Subcutaneous abdominal adipose tissue (tissue), 5 donors: ENCODE results near the gene HYLS1.
"Not testable (repeated sequence)": the region's sequence is repeated elsewhere in the genome, so short reads cannot be mapped to it uniquely, and the experiment has no call there.

Source experiments
- H3K27ac ChIP-seq: one replicate; pipeline ENCODE4 v1.7.0; 2013; ENCODE audit warnings: low read depth, mild to moderate bottlenecking, inconsistent platforms, low read length, moderate library complexity
- H3K27me3 ChIP-seq, 5 donors: one replicate each; pipeline ENCODE4 v1.7.0; 2013; ENCODE audit warnings: low read length in 5 of 5, inconsistent platforms in 1 of 5; ENCODE audit not compliant: control insufficient read depth in 5 of 5, insufficient read depth in 4 of 5
- H3K36me3 ChIP-seq, 5 donors: one replicate each; pipeline ENCODE4 v1.7.0; 2013; ENCODE audit warnings: low read length in 5 of 5; ENCODE audit not compliant: control insufficient read depth in 5 of 5, insufficient read depth in 5 of 5
- H3K4me1 ChIP-seq, 5 donors: one replicate each; pipeline ENCODE4 v1.7.0; 2013; ENCODE audit warnings: low read length in 5 of 5, mild to moderate bottlenecking in 3 of 5, moderate library complexity in 1 of 5; ENCODE audit not compliant: control insufficient read depth in 5 of 5, insufficient read depth in 5 of 5
- H3K4me3 ChIP-seq, 5 donors: one replicate each; pipeline ENCODE4 v1.7.0; 2013; ENCODE audit warnings: low read length in 5 of 5, low read depth in 1 of 5
- H3K9ac ChIP-seq, 5 donors: one replicate each; pipeline ENCODE4 v1.7.0; 2013; ENCODE audit warnings: low read length in 5 of 5, mild to moderate bottlenecking in 4 of 5, moderate library complexity in 3 of 5
- H3K9me3 ChIP-seq, 5 donors: one replicate each; pipeline ENCODE4 v1.7.0; 2013; ENCODE audit warnings: low read length in 5 of 5; ENCODE audit not compliant: control insufficient read depth in 5 of 5
- donor health status: healthy.
- donor health status: healthy.
- donor health status: healthy.
- donor health status: healthy.
- donor health status: healthy.

HYLS1 gene

DNA sequence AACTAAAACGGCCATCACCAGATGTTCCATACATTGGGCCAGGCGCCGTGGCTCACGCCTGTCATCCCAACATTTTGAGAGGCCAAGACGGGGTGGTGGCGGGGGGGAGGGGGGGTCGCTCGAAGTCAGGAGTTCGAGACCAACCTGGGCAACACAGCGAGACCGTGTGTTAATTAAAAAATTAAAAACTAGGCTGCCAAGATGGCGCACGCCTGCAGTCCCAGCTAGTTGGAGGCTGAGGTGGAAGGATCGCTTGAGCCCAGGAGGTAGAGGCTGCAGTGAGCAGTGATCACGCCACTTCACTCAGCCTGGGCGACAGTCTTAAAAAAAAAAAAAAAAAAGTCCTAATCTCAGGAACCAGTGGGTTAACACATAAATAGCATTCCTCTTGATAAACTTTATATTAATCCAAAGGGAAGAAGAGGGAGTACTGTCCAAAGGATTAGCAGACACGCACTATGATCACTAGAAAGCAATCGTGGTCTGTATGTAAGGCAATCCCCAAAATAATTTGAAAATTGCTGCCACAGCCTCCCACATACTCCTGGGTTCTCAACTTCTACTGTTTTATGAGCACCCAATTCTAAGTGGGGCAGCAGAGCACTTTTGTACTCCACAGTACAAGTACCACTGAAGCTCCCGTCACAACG is 14.9 kb downstream of the HYLS1 start:
- H3K27ac ChIP-seq = peak overlapping the region; percentile 93
- H3K9ac ChIP-seq = peak overlapping the region; percentile 69 to 97 (median 92)
- peak overlapping the region; percentile 62 to 95 (median 82) for H3K4me3 ChIP-seq
- H3K27me3 ChIP-seq = peaks cover 9 to 19% (median 13%) of the 10 kb centered on the region in 5 donors
- H3K4me1 ChIP-seq = peaks cover 4 to 24% (median 20%) of the 10 kb centered on the region in 5 donors
- H3K36me3 ChIP-seq = peaks cover 12 to 16% (median 13%) of the 10 kb centered on the region in 5 donors
- H3K9me3 ChIP-seq = no peaks in the 10 kb centered on the region

DNA sequence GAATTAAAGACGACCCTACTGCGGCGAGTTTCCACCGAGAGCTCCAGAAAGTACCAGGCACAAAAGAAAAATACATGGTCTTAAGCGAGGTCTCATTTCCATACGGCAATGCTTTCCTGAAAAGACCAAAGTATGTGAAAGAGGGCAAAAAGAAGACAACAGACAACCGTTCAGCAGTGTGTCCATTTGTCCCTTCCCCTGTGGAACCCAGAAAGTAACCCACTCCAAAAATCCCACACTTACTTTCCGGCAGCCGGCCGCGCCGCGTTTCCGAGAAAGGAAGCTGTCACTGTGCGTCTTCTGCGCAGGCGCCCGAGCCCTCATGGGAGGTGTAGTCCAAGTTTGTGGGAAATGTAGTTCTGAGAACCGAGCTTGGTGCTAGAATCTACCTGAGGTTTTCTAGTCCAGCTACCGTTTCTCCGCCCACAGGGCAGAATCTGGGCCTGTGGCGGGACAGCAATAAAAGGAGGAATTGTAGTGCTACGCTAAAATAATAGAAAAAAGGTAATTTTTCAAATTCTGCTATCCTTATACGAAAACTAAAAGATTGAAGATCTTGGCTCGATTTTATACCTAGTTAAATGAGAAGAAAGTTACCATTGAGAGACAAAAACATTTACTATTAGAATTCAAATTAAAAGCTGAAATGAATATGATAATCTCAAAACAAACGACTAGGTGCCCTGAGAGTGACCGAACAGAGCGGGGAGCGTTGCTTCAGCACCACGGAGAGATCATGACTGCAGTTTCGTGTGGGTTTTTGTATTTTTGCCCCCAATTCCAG is 15.7 kb downstream of the HYLS1 start, which contains the start of gene PUS3:
Gene PUS3, minus strand, starts transcription at position 280 of the 784 bp plus-strand sequence. CDS start 6,922 bp downstream, outside the sequence.
- H3K4me3 ChIP-seq = peak within 1 kb of the TSS; percentile 62 to 95 (median 82)
- peaks cover 9 to 19% (median 13%) of the 10 kb centered on the region in 5 donors for H3K27me3 ChIP-seq
- no peaks in the 10 kb centered on the region for H3K9me3 ChIP-seq
- peaks cover 4 to 24% (median 20%) of the 10 kb centered on the region in 5 donors for H3K4me1 ChIP-seq
- peak within 1 kb of the TSS; percentile 69 to 97 (median 92) for H3K9ac ChIP-seq
- H3K36me3 ChIP-seq = peaks cover 12 to 16% (median 13%) of the 10 kb centered on the region in 5 donors
- H3K27ac ChIP-seq = peak within 1 kb of the TSS; percentile 93

DNA sequence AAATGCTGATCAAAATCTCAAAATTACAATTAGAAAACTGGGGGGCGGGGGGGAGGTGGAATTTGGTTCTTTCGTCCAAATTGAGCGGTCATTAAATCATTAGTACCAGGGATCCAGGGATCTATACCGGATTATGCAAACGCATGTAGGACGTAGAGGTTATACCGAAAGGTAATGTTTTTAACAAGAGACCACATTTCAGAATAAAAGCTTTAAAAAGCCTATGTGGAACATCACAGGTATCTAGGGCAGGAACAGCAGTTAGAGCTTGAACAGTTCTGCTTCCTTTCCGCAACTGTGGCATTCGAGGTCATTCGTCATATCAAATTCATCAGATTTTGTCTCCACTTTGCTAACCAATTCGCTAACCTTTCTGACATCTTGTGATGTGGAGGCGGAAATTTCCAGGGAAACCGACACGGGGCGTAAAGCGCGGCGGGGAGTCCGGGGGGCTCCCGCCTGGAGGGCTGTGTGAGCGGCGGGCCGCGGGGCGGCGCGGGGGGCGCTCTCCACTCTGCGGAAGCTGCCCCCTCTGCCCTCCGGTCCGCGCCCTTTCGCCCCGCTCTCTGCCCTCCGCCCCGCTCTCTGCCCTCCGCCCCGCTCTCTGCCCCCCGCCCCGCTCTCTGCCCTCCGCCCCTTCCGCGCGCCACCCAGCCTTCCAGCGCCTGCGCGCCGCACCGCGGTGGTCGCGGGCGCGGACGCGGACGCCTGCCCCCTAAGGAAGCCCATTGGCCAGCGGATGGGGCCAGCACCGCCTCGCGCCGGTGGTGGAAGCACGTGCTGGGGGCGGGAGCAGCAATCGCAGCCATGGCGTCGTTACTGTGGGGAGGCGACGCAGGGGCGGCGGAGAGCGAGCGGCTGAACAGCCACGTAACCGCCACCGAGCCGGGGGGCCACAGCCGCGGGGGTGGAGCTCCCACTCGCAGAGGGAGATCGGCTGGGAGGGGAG is 16.5 kb downstream of the HYLS1 start, which contains the start of gene DDX25:
Gene DDX25, plus strand, starts transcription at position 798 of the 949 bp plus-strand sequence. Its CDS starts 10 bp downstream, at position 808.
- Histone ChIP-seq H3K27me3 (peaks cover 9 to 22% (median 13%) of the 10 kb centered on the region in 5 donors), H3K36me3 (peaks cover 11 to 14% (median 12%) of the 10 kb centered on the region in 5 donors), H3K9ac (no peak within 1 kb of the TSS)

DNA sequence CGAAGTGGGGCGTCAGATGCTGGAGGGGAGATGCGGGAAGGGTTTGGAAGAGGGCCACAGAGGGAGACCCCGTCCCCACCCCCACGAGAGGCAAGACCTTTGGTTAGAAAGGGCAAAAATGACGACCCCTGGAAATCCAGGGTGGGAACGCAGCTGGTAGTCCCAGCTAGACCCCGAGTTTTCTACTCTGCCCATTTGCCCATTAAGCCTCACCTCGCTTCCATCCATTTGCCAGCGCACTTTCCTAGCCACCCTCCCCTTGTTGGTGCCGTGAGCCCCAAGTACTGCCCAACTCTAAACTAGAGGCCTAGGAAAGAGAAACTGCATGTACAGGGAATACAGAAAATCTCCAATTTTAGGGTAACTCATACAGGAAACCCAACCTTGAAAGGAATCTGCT is 17.2 kb downstream of the HYLS1 start:
- H3K27me3 ChIP-seq = peaks cover 9 to 23% (median 13%) of the 10 kb centered on the region in 5 donors
- peaks cover 4 to 7% (median 5%) of the 10 kb centered on the region in 5 donors for H3K36me3 ChIP-seq
- no peaks in the 10 kb centered on the region for H3K9me3 ChIP-seq
- H3K4me1 ChIP-seq = peaks cover 4 to 24% (median 20%) of the 10 kb centered on the region in 5 donors
- no peak overlapping the region for H3K27ac ChIP-seq
- peak overlapping the region in 2 of 5 donors; percentile 23 to 91 for H3K4me3 ChIP-seq
- no peak overlapping the region for H3K9ac ChIP-seq

More for the DNA sequence above, 16.5 kb downstream of the HYLS1 start, which contains the start of gene DDX25:
- no peak within 1 kb of the TSS for H3K27ac ChIP-seq
- no peaks in the 10 kb centered on the region for H3K9me3 ChIP-seq
- peaks cover 4 to 24% (median 20%) of the 10 kb centered on the region in 5 donors for H3K4me1 ChIP-seq
- peak within 1 kb of the TSS; percentile 62 to 95 (median 82) for H3K4me3 ChIP-seq

DNA sequence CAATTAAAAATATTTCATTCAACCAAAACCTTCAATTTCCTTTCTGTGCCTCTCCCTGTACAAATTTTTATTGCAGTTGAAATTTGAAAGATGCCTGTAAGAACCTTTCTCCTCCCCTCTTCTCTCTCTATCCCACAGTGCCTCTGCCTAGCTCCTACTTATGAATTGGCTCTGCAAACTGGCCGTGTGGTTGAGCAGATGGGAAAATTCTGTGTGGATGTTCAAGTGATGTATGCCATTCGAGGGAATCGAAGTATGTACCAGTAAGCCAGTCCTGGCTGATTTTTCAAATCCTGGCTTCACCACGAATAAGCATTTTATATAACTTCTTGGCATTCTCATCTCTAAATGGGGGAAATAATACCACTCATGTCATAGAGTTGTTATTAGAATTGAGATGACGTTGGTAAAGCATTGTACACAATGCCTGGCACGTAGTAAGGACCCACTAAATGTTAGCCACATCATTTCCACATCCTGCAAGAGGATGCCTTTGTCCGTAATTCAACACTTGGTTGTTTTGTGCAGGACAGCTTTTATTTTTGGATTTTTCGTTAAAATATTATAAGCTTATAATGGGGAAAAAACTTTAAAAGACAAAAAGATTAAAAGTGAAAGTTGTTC is 22.9 kb downstream of the HYLS1 start:
- no peak overlapping the region for H3K27ac ChIP-seq
- H3K9ac ChIP-seq = no peak overlapping the region
- H3K9me3 ChIP-seq = no peaks in the 10 kb centered on the region
- no peaks in the 10 kb centered on the region for H3K4me1 ChIP-seq
- H3K4me3 ChIP-seq = no peak overlapping the region
- peaks cover 0 to 9% (median 5%) of the 10 kb centered on the region in 5 donors for H3K27me3 ChIP-seq
- no peaks in the 10 kb centered on the region for H3K36me3 ChIP-seq

DNA sequence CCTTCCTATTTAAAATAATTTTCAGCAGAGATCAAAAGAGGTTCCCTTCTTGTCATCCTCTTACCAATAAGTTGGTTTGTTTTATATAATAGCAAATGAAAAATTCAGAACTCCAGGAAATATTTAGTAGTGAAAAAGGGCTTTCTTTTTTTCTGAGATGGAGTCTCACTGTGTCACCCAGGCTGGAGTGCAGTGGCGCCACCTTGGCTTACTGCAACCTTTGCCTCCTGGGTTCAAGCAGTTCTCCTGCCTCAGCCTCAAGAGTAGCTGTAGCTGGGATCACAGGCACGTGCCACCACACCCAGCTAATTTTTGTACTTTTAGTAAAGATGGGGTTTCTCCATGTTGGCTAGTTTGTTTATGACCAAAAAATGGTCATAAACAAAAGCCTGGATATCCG is 27.1 kb downstream of the HYLS1 start:
- H3K9me3 ChIP-seq, H3K9ac ChIP-seq, H3K4me3 ChIP-seq, H3K36me3 ChIP-seq, H3K27ac ChIP-seq, H3K4me1 ChIP-seq: not testable (repeated sequence)
- H3K27me3 ChIP-seq = peaks cover under 1 to 13% (median 10%) of the 10 kb centered on the region in 5 donors

DNA sequence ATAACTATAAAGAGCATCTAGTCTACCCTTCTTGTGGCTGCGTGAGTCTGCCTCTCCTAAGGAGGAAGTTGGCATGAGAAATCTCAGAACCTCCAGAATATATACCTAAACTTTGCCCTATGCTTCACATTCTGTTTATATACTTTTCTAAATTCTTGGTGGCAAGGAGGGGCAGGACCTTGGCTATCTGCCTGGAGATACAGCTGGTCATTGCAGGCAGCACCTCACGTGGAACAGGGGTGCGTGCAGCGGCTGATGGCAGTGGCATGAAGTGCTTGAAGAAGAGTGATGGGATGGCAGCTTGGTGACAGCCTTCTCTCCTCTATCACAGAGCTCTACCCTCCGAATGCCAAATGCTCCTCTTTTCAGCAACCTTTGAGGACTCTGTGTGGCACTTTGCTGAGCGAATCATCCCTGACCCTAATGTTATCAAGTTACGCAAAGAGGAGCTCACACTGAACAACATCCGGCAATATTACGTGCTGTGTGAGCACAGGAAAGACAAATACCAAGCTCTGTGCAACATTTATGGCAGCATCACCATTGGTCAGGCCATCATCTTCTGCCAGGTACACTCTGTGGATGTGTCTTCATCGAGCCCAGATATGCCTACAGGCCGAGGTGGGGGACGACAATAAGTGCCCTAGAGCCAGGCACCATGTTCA is 29.3 kb downstream of the HYLS1 start:
- H3K27ac ChIP-seq = no peak overlapping the region
- H3K4me3 ChIP-seq = no peak overlapping the region
- no peaks in the 10 kb centered on the region for H3K4me1 ChIP-seq
- H3K27me3 ChIP-seq = peaks cover 3 to 11% (median 10%) of the 10 kb centered on the region in 5 donors
- H3K9ac ChIP-seq = no peak overlapping the region
- no peaks in the 10 kb centered on the region for H3K36me3 ChIP-seq
- no peaks in the 10 kb centered on the region for H3K9me3 ChIP-seq

DNA sequence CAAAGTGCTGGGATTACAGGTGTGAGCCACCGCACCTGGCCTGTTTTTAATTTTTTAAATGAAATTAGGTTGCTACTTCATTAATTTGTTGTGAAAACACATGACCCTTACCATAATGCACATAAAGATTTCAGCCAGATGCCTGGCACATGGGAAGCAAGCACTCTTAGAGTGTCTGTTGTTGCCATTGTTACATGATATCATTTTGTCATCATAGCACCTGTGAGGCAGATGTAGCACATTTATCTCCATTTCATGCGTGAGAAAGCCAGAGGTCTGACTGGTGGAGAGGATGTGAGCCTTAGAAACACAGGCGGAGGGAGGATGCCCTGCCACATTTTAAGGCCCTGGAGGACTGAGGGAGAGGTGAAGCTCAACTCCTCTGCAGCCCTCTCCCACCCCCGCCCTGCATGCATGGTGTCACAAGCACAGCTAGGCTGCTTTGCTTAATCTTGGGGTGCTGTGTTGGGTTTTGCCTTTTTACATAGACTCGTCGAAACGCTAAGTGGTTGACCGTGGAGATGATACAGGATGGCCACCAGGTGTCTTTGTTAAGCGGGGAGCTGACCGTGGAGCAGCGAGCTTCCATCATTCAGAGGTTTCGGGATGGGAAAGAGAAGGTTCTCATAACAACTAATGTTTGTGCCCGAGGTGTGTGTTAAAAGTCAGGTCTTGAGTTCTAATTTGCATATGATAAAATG is 30.8 kb downstream of the HYLS1 start:
- H3K36me3 ChIP-seq = no peaks in the 10 kb centered on the region
- H3K4me3 ChIP-seq = no peak overlapping the region
- no peak overlapping the region for H3K27ac ChIP-seq
- peaks cover 3 to 11% (median 10%) of the 10 kb centered on the region in 5 donors for H3K27me3 ChIP-seq
- H3K9me3 ChIP-seq = no peaks in the 10 kb centered on the region
- H3K4me1 ChIP-seq = no peaks in the 10 kb centered on the region
- no peak overlapping the region for H3K9ac ChIP-seq
